Left renal pelvis (tissue), 4 donors: ENCODE measurements around the gene COG1. TPM values are rescaled to one million over a fixed set of nuclear protein-coding genes. Genes with fewer than 3 reads are reported as not detected.

ENCODE experiments used
- DNase-seq, 4 donors: peaks; one replicate each; pipeline ENCODE4 v3.0.0-alpha.2; 2013; ENCODE audit warnings: low read depth in 4 of 4, low spot score in 3 of 4
- polyA plus RNA-seq, 4 donors: library from polyadenylated mRNA; unstranded; fragments of 120-200 nt; gene quantifications; one replicate each; pipeline ENCODE4 v1.2.1, GENCODE V29; 2013; ENCODE audit not compliant: insufficient read length in 4 of 4

Gene COG1
- polyA plus RNA-seq, 4 donors, result 39.7 to 70.5 (median 48.4) TPM

- no peak for DNase-seq
These were observed 5.5 kb downstream of the COG1 start for GRCh38 chr17:73198201-73198929.

DNA sequence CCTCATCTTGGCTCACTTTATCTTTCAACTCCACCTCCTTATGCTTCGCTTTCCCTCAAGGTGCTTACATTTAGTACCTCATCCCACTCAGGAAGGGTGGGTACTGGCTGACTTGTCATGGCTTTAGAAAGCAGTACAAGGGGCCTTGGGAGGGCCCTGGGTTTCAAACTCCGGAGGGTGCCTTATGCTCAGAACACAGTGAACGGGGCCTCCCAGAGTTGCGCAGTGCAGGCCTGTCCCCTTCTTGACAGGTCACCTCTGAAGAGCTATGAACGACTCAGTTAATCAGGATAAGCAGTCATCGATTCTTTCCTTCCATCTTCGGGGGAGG is 6.0 kb downstream of the COG1 start:
- no peak for DNase-seq

GRCh38 chr17:73199751-73200317 is 7.0 kb downstream of the COG1 start:
- no peak for DNase-seq

GRCh38 chr17:73200476-73200875 is 7.6 kb downstream of the COG1 start:
- DNase-seq, result no peak

DNA sequence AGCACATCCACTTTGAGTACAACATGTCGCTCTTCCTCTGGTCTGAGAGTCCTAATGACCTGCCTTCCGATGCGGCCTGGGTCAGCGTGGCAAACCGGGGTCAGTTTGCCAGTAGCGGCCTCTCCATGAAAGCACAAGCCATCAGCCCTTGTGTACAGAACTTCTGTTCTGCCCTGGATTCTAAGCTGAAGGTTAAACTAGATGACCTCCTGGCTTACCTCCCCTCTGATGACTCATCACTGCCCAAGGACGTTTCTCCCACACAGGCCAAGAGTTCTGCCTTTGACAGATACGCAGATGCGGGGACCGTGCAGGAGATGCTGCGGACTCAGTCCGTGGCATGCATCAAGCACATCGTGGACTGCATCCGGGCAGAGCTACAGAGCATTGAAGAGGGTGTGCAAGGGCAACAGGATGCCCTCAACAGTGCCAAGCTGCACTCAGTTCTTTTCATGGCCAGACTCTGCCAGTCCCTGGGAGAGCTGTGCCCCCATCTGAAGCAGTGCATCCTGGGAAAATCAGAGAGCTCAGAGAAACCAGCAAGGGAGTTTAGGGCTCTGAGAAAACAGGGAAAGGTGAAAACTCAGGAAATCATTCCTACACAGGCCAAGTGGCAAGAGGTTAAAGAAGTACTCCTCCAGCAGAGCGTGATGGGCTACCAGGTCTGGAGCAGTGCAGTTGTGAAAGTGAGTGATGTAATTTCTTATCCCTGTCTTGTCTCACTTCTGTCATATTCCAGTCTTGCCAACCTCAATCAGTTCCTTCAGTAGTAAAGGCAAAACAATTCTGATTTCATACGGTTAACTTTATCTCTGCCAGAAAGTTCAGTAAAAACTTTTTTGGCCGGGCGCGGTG is 8.6 kb downstream of the COG1 start:
- DNase-seq, result no peak

- DNase-seq, result no peak
These were observed 10.4 kb downstream of the COG1 start for GRCh38 chr17:73203135-73203787.

GRCh38 chr17:73203788-73204479 is 11.1 kb downstream of the COG1 start:
- no peak for DNase-seq

- DNase-seq, result no peak
These were observed 12.7 kb downstream of the COG1 start for GRCh38 chr17:73205459-73205961.

DNA sequence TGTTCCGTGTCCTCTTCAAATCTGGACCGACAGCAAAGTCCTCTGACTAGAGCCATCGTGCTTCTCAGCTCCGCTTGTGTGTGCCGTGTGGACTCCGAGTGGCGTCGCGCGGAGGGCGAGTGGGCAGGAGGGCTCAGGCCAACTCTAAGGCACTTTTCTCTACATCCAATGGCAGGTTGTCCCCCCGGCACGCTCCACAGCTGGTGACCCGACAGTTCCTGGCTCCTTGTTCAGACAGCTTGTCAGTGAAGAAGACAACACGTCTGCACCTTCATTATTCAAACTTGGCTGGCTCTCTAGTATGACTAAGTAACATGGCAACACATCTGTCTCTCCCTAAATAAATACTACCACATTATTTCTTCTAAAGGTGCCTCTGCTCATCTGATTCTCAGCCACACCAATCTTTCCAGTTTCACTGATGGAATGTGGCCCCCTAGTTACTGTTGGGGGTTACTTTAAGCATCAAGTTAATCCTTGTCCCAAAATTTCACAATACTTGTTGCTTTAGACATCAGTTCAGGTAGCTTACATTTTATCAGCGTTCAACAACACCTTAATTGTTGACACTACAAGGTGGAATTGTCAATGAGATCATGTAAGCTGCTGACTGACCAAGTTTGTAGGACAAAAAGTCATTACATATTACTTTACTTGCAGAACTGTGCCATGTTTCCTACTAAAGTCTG is 15.4 kb downstream of the COG1 start:
- no peak for DNase-seq

DNA sequence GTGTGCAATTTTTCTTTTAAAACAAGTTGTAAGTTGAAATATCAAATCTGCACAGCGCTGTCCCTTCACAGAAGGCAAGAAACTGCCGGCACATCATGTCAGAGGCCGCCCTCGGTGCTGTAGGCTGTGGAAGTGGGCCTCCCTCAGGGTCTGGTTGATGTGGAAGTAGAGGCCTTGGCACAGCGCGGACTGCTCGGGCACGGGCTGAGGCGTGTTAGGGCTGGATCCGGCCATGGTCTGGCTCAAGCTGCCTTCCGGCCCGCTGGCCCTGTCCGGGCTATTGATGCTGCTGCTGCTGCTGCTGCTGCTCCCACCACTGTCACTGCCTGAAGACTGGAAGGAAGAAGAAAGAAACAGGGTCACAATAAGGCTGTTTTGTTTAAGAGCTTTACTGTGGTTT is 16.6 kb downstream of the COG1 start:
- DNase-seq, result no peak

DNA sequence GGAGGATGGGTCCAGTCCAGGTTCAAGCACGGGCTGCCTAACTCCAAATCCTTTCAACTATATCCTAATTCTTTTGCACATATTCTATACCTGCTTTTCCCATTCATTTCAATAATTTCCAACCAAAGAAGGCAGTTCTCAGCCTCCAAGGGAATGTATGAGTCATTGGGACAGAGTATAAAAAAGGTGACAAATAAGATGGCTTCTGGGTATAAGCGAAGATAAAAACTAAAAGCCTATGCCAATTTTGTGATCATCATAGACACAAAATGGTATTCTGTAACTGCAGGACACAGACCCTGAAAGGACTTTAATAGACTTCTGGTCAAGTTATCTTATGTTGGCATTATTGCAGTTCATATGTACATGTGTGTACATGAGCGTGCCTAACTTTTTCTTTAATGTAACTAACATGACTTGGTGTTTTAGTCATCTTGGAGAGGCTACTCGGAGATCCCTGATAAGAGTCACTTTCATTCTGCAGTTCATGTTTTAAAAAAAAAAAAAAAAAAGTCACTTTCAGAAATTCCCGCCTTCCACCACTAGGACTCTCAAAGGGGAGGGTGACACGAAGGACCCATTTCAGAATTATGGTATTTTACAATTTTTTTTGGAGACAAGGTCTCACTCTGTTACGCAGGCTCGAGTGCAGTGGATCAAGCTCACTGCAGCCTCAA is 17.3 kb downstream of the COG1 start:
- no peak for DNase-seq

GRCh38 chr17:73211745-73212144 is 18.9 kb downstream of the COG1 start:
- no peak for DNase-seq

DNA sequence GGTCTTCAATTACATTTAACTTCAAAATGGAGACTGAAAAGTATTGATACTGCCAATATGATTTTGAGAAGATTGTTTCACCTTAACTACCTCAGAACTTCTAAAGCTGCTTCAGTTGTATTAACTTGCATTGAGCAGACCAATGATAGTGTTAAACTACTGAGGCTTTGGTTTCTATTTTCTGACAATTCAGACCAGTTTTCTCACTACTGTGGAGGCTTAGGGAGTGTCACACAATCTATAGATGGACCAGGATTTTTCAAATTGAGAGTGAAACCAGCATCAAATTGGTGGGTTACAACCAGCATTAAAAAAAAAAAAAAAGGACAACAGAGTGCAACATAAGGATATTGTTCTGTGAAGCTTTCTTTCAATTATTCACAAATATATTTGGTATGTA is 21.2 kb downstream of the COG1 start:
- DNase-seq, result no peak

DNA sequence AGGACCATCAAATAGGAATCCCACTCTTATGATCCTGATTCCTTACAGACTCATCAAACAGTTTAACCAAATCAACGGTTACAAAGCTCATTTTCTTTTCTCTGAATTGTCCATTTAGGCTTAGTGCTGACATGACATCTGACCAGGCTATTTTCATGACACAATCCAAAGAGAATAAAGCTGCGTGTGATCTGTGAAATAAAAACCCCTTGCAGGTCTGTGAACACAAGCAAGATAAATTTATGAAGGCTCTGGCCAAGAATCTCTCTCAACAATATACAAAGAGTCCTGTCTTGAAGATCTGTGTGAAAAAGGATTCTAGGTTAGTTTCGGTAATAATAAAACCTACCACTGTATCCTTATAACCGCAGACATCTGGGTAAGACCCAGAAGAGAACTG is 22.0 kb downstream of the COG1 start:
- no peak for DNase-seq

DNA sequence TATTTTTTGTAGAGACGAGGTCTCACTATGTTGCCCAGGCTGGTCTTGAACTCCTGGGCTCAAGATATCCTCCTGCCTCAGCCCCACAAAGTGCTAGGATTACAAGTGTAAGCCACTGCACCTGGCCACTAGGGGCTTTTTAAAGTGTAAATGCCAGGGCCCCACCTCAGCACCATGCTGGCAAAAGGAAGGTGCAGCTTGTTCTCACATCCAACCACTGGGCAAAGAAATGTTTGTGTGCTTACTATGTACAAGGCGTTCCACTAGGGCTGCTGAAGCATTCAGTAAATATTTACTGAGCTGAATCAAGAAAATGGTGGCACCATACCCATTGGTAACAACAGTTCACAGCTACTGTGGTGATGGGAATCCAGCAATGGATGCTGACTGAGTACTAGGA is 22.6 kb downstream of the COG1 start:
- no peak for DNase-seq

DNA sequence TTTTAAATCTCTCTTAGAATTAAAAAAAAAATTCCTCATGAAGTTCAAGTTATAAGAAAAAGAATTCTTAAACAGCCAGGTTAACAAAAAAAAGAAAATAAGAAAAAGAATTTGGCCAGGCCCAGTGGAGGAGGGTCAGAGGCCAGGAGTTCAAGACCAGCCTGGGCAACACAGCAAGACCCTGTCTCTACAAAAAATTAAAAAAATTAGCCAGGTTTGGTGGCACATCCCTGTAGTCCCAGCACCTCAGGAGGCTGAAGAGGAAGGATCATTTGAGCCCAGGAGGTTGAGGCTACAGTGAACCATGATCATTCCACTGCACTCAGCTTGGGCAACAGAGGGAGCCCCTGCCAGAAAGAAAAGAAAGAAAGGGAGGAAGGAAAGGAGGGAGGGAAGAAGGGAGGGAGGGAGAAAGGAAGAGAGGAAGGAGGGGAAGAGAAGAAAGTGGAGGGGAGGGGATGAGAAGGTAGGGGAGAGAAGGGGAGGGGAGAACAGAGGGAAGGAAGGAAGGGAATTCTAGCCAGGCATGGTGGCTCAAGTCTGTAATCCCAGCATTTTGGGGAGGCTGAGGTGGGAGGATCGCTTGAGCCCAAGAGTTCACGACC is 30.9 kb downstream of the COG1 start:
- no peak for DNase-seq

- DNase-seq, result no peak
These were observed 31.4 kb downstream of the COG1 start for GRCh38 chr17:73224237-73224636.

- no peak for DNase-seq
These were observed 31.9 kb downstream of the COG1 start for GRCh38 chr17:73224663-73225305.
